HepG2 (cell line): ENCODE data around the gene HSDL1. TPM values are rescaled to one million over a fixed set of nuclear protein-coding genes. Genes with fewer than 3 reads are reported as not detected.

Source experiments
- ATAC-seq: fragments of 200-7000 bp; cut with Tn5 transposase; 3 replicates; pipeline ENCODE4 v1.9.1; 2020; ENCODE audit warnings: mild to moderate bottlenecking, moderate library complexity
- BruUV-seq: library from RNA; stranded (reverse); fragments of 400-500 nt; replicated peaks from 2 replicates; lab custom pipeline; 2021; lab: Mats Ljungman, UMichigan
- CTCF ChIA-PET: fragments of 300-600 bp; formaldehyde crosslinking; extraction: SDS; loops from one replicate; lab custom pipeline; 2021; ENCODE audit warnings: low total read pairs, inconsistent platforms, low intra/inter-chr PET ratio; lab: Yijun Ruan, JAX
- POLR2A ChIA-PET: fragments of 350-600 bp; sonication (Branson Sonifier 250); formaldehyde crosslinking; loops from one replicate; lab custom pipeline; 2020; ENCODE audit warnings: antibody characterized with exemption, inconsistent platforms; lab: Yijun Ruan, JAX
- DNase-seq: peaks from one replicate; pipeline ENCODE4 v3.0.0-alpha.2; 2015; ENCODE audit warnings: low spot score
- FAIRE-seq: peaks from 3 replicates; lab custom pipeline; 2011; peaks lifted over from hg19 to GRCh38; lab: Jason Lieb, UNC
- H2AFZ ChIP-seq: one replicate; pipeline ENCODE4 v1.6.1; 2011; ENCODE audit warnings: low read length, inconsistent platforms
- H3K27ac ChIP-seq: fragments of 300-600 bp; 3 replicates; pipeline ENCODE4 v1.8.0; 2011; ENCODE audit warnings: mixed run types, mild to moderate bottlenecking, mixed read lengths, low read length, inconsistent platforms; ENCODE audit not compliant: insufficient read depth; ENCODE audit errors: extremely low read length
- H3K27me3 ChIP-seq, 2 experiments: fragments of 200-600 bp in 1 of 2; 2 replicates in 1 of 2; 3 replicates in 1 of 2; pipeline versions ENCODE4 v1.6.0 to v1.8.0; 2011; ENCODE audit warnings: low read length in 2 of 2, mild to moderate bottlenecking in 2 of 2, moderate library complexity in 2 of 2, inconsistent platforms in 1 of 2; ENCODE audit not compliant: insufficient read depth in 2 of 2, control insufficient read depth in 1 of 2
- H3K36me3 ChIP-seq, 2 experiments: fragments of 200-600 bp in 1 of 2; replicated peaks in 1 of 2; 2 replicates in 1 of 2; 3 replicates in 1 of 2; pipeline versions ENCODE4 v1.5.1 to v1.8.0; 2011; ENCODE audit warnings: low read length in 2 of 2, inconsistent platforms in 1 of 2; ENCODE audit not compliant: insufficient read depth in 2 of 2, control insufficient read depth in 1 of 2
- H3K4me1 ChIP-seq: 2 replicates; pipeline ENCODE4 v1.5.1; 2012; ENCODE audit warnings: low read length, inconsistent platforms; ENCODE audit not compliant: insufficient read depth
- H3K4me2 ChIP-seq: 2 replicates; pipeline ENCODE4 v1.6.0; 2011; ENCODE audit warnings: low read depth, low read length, inconsistent platforms
- H3K4me3 ChIP-seq, 3 experiments: fragments of 200-600 bp in 1 of 3; sonication (generic), shearing (Covaris generic) in 1 of 3; replicated peaks in 1 of 3; 2 replicates each; pipeline ENCODE4 v1.5.1; 2011 to 2016; ENCODE audit warnings: low read length in 3 of 3, inconsistent platforms in 2 of 3, low read depth in 2 of 3, mild to moderate bottlenecking in 2 of 3, control low read depth in 1 of 3, mixed read lengths in 1 of 3; ENCODE audit not compliant: insufficient read depth in 1 of 3
- H3K79me2 ChIP-seq: one replicate; pipeline ENCODE4 v1.6.1; 2011; ENCODE audit warnings: low read length, inconsistent platforms; ENCODE audit not compliant: insufficient read depth
- H3K9ac ChIP-seq: 2 replicates; pipeline ENCODE4 v1.6.0; 2011; ENCODE audit warnings: mild to moderate bottlenecking, low read depth, low read length, inconsistent platforms; ENCODE audit not compliant: insufficient read depth
- H3K9me3 ChIP-seq: 2 replicates; pipeline ENCODE4 v1.5.1; 2012; ENCODE audit warnings: mild to moderate bottlenecking, low read length
- H4K20me1 ChIP-seq: 2 replicates; pipeline ENCODE4 v1.6.0; 2011; ENCODE audit warnings: inconsistent platforms, mild to moderate bottlenecking, low read length, moderate library complexity; ENCODE audit not compliant: insufficient read depth
- EZH2 ChIP-seq: conservative IDR thresholded peaks from 2 replicates; pipeline ENCODE4 v1.6.1; 2012; ENCODE audit warnings: mild to moderate bottlenecking, low read depth, low read length, moderate library complexity
- FOXP1 ChIP-seq, 2 experiments: fragments of 450-650 bp in 1 of 2; IDR thresholded peaks; 2 replicates each; pipeline ENCODE4 v1.6.1; 2017 to 2018; ENCODE audit warnings: antibody characterized with exemption in 1 of 2
- HMG20A ChIP-seq: IDR thresholded peaks from 2 replicates; pipeline ENCODE4 v1.6.1; 2016; ENCODE audit warnings: borderline replicate concordance
- MBD4 ChIP-seq: IDR thresholded peaks from 2 replicates; pipeline ENCODE4 v1.6.1; 2012; ENCODE audit warnings: low read length, inconsistent platforms, borderline replicate concordance
- MEIS2 ChIP-seq: sonication (generic); formaldehyde crosslinking; IDR thresholded peaks from 2 replicates; pipeline ENCODE4 v1.9.0; 2021; ENCODE audit warnings: mild to moderate bottlenecking, missing genetic modification reagents
- SOX6 ChIP-seq, 2 experiments: fragments of 450-650 bp in 1 of 2; sonication (generic) in 1 of 2; formaldehyde crosslinking in 1 of 2; IDR thresholded peaks; 2 replicates each; pipeline versions ENCODE4 v1.4.0 to v1.6.1; 2017 to 2020; ENCODE audit warnings: antibody characterized with exemption in 1 of 2, mild to moderate bottlenecking in 1 of 2, missing genetic modification reagents in 1 of 2
- SPEN ChIP-seq: sonication (generic); formaldehyde crosslinking; IDR thresholded peaks from 2 replicates; pipeline ENCODE4 v1.5.1; 2020; ENCODE audit warnings: low read depth, mild to moderate bottlenecking, missing genetic modification reagents
- SRF ChIP-seq: IDR thresholded peaks from 2 replicates; pipeline ENCODE4 v1.6.1; 2011; ENCODE audit warnings: mild to moderate bottlenecking, low read depth, low read length, moderate library complexity
- TP53 ChIP-seq: sonication (generic); formaldehyde crosslinking; conservative IDR thresholded peaks from 2 replicates; pipeline ENCODE4 v1.4.0; 2020; ENCODE audit warnings: missing genetic modification reagents
- WIZ ChIP-seq: sonication (generic); formaldehyde crosslinking; IDR thresholded peaks from 2 replicates; pipeline ENCODE4 v1.5.1; 2020; ENCODE audit warnings: mild to moderate bottlenecking, missing genetic modification reagents
- ZNF124 ChIP-seq: sonication (generic); formaldehyde crosslinking; IDR thresholded peaks from 2 replicates; pipeline ENCODE4 v1.4.0; 2020; ENCODE audit warnings: missing genetic modification reagents
- ZNF446 ChIP-seq: sonication (generic); formaldehyde crosslinking; IDR thresholded peaks from 2 replicates; pipeline ENCODE4 v1.5.0; 2020; ENCODE audit warnings: mild to moderate bottlenecking, missing genetic modification reagents
- ZNF562 ChIP-seq: sonication (generic); formaldehyde crosslinking; IDR thresholded peaks from 2 replicates; pipeline ENCODE4 v1.8.0; 2022; ENCODE audit warnings: missing genetic modification reagents, borderline replicate concordance
- ZNF598 ChIP-seq: sonication (generic); formaldehyde crosslinking; IDR thresholded peaks from 2 replicates; pipeline ENCODE4 v1.5.1; 2020; ENCODE audit warnings: mild to moderate bottlenecking, missing genetic modification reagents, borderline replicate concordance
- ZNF660 ChIP-seq: sonication (generic); formaldehyde crosslinking; IDR thresholded peaks from 2 replicates; pipeline ENCODE4 v1.5.1; 2020; ENCODE audit warnings: mild to moderate bottlenecking, low read depth, missing genetic modification reagents, borderline replicate concordance
- WGBS: methylation state at CpG from one replicate; pipeline ENCODE4 v1.1.6; 2017; ENCODE audit warnings: low lambda C conversion rate; 5-methylcytosine and 5-hydroxymethylcytosine counted together
- in situ Hi-C: cut with HindIII; loops from 2 replicates; pipeline ENCODE4 v1.10.0; 2017; ENCODE audit warnings: low pct_unique_long_range_greater_than_20kb; ENCODE audit not compliant: extremely low pct_ligation_motif_present
- intact Hi-C: fragments of 100-400 bp; cut with micrococcal nuclease; formaldehyde crosslinking; loops from one replicate; pipeline ENCODE4 v1.10.0; 2022; ENCODE audit not compliant: unreplicated experiment
- polyA plus RNA-seq, 8 experiments: library from polyadenylated mRNA; depleted of rRNA in 3 of 8; stranded (reverse) in 7 of 8; unstranded in 1 of 8; fragments of >200 nt; fragmentation: Illumina TruSeq in 4 of 8; extraction: Trizol in 4 of 8; gene quantifications; 2 replicates each; pipeline versions ENCODE4 v1.2.1 to v1.2.3, GENCODE V29; 2011 to 2016; ENCODE audit warnings: low read depth in 4 of 8, missing spikeins in 1 of 8, mixed read lengths in 1 of 8; ENCODE audit not compliant: insufficient read depth in 1 of 8
- total RNA-seq, 5 experiments: library from RNA; depleted of rRNA; stranded (reverse); fragments of >200 nt; fragmentation: Illumina TruSeq; extraction: Trizol; gene quantifications; 2 replicates each; pipeline ENCODE4 v1.2.3, GENCODE V29; 2016; ENCODE audit warnings: low read depth in 1 of 5
- TF ChIP-seq, protein P1 (sequence below): sonication (generic); formaldehyde crosslinking; IDR thresholded peaks from 2 replicates; pipeline ENCODE4 v1.4.0; 2020; ENCODE audit warnings: missing genetic modification reagents
- TF ChIP-seq, protein P2 (sequence below): sonication (generic); formaldehyde crosslinking; IDR thresholded peaks from 2 replicates; pipeline ENCODE4 v1.8.0; 2022; ENCODE audit warnings: mild to moderate bottlenecking, missing genetic modification reagents, moderate library complexity
- TF ChIP-seq, protein P3 (sequence below): IDR thresholded peaks from 2 replicates; pipeline ENCODE4 v1.6.1; 2012; ENCODE audit warnings: low read depth, low read length, improper control_type of control experiment
- TF ChIP-seq, protein P4 (sequence below), 2 experiments: sonication (generic) in 1 of 2; formaldehyde crosslinking in 1 of 2; IDR thresholded peaks; 2 replicates each; pipeline versions ENCODE4 v1.5.1 to v1.6.1; 2011 to 2020; ENCODE audit warnings: borderline replicate concordance in 1 of 2, low read depth in 1 of 2, low read length in 1 of 2, mild to moderate bottlenecking in 1 of 2, missing genetic modification reagents in 1 of 2, moderate library complexity in 1 of 2

HSDL1 gene
- total and polyA plus RNA-seq, 2 of the 13 experiments (the other 11 are each of a cell fraction or from before 2014, with no cell fraction given) = 49.2 to 49.7 TPM

DNA sequence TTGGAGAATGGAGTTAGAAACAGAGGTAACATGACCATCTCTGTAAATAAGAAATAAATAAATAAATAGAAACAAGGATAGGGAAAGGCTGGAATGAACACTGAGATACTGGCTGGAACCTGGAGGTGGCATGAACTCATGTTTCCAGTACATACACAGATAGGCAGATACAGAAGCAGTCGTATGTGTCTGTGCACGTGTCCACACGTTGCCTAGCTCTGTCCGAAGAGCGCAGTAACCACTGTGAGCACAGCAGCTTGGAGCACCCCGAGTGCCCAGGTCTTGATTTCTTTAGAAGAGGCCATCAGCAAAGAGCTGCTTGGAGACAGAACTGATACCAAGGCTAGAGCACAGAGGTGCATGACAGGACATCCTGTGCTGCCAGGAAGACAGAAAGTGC, 65.3 kb downstream of the HSDL1 start:
- Histone ChIP-seq H3K27me3 (no peaks in the 10 kb centered on the region), H3K4me3 (no peak overlapping the region), H4K20me1 (peaks cover 2% of the 10 kb centered on the region; the same call in 1 of the 2 replicates), H2AFZ (no peak overlapping the region), H3K9ac (no peak overlapping the region), H3K79me2 (peaks cover 2% of the 10 kb centered on the region), H3K27ac (no peak overlapping the region), H3K4me2 (no peak overlapping the region), H3K36me3 (peaks cover 44 to 93% of the 10 kb centered on the region in 2 experiments), H3K9me3 (no peaks in the 10 kb centered on the region), H3K4me1 (no peaks in the 10 kb centered on the region)
- TF ChIP-seq MBD4 (no peak), MEIS2 (no peak), ZNF598 (CRISPR knock-in tag) (no peak), EZH2 (no peak), SRF (no peak), FOXP1 (IDR thresholded peaks at IDR 0.05) (no peak), FOXP1 (CRISPR knock-in tag; IDR thresholded peaks at IDR 0.05) (no peak), ZNF562 (CRISPR knock-in tag) (no peak), HMG20A (CRISPR knock-in tag) (no peak), SOX6 (IDR thresholded peaks at IDR 0.05) (no peak), SOX6 (CRISPR knock-in tag; IDR thresholded peaks at IDR 0.05) (no peak), ZNF446 (CRISPR knock-in tag) (no peak), WIZ (CRISPR knock-in tag) (no peak), ZNF124 (CRISPR knock-in tag) (no peak), TP53 (no peak), ZNF660 (CRISPR knock-in tag) (no peak), SPEN (CRISPR knock-in tag) (no peak)
- TF ChIP-seq, protein P1, sequence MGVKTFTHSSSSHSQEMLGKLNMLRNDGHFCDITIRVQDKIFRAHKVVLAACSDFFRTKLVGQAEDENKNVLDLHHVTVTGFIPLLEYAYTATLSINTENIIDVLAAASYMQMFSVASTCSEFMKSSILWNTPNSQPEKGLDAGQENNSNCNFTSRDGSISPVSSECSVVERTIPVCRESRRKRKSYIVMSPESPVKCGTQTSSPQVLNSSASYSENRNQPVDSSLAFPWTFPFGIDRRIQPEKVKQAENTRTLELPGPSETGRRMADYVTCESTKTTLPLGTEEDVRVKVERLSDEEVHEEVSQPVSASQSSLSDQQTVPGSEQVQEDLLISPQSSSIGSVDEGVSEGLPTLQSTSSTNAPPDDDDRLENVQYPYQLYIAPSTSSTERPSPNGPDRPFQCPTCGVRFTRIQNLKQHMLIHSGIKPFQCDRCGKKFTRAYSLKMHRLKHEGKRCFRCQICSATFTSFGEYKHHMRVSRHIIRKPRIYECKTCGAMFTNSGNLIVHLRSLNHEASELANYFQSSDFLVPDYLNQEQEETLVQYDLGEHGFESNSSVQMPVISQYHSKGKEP (CRISPR knock-in tag) = no peak
- TF ChIP-seq, protein P2, sequence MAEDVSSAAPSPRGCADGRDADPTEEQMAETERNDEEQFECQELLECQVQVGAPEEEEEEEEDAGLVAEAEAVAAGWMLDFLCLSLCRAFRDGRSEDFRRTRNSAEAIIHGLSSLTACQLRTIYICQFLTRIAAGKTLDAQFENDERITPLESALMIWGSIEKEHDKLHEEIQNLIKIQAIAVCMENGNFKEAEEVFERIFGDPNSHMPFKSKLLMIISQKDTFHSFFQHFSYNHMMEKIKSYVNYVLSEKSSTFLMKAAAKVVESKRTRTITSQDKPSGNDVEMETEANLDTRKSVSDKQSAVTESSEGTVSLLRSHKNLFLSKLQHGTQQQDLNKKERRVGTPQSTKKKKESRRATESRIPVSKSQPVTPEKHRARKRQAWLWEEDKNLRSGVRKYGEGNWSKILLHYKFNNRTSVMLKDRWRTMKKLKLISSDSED = no peak
- TF ChIP-seq, protein P3, sequence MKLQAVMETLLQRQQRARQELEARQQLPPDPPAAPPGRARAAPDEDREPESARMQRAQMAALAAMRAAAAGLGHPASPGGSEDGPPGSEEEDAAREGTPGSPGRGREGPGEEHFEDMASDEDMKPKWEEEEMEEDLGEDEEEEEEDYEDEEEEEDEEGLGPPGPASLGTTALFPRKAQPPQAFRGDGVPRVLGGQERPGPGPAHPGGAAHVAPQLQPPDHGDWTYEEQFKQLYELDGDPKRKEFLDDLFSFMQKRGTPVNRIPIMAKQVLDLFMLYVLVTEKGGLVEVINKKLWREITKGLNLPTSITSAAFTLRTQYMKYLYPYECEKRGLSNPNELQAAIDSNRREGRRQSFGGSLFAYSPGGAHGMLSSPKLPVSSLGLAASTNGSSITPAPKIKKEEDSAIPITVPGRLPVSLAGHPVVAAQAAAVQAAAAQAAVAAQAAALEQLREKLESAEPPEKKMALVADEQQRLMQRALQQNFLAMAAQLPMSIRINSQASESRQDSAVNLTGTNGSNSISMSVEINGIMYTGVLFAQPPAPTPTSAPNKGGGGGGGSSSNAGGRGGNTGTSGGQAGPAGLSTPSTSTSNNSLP = no peak
- TF ChIP-seq, protein P4, sequence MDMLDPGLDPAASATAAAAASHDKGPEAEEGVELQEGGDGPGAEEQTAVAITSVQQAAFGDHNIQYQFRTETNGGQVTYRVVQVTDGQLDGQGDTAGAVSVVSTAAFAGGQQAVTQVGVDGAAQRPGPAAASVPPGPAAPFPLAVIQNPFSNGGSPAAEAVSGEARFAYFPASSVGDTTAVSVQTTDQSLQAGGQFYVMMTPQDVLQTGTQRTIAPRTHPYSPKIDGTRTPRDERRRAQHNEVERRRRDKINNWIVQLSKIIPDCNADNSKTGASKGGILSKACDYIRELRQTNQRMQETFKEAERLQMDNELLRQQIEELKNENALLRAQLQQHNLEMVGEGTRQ (IDR thresholded peaks at IDR 0.05; ENCODE audit: low read depth, low read length) = no peak
- TF ChIP-seq, protein P4 (CRISPR knock-in tag; IDR thresholded peaks at IDR 0.05; ENCODE audit: borderline replicate concordance) = no peak
- in situ Hi-C loops = no loop called here
- intact Hi-C loops = no loop called here
- POLR2A ChIA-PET = interaction anchor here (0.9 kb wide), 1 partner anchor 37 kb away, joined by 3 read pairs; the partner anchor contains the start of gene MBTPS1
- DNase-seq (no peak), ATAC-seq (no peak), FAIRE-seq (no peak)
- no TSS peak for BruUV-seq
- CTCF ChIA-PET = no interaction called here
- 96% methylated on average over 6 of the region's 6 CpGs for WGBS
